H1 (cell line): Measurements from ENCODE around the gene TMEM121B.

Experiments used
- CTCF ChIP-seq, 3 experiments: IDR thresholded peaks; 1 replicate in 2 of 3; 2 replicates in 1 of 3; pipeline versions ENCODE4 v1.5.1 to v1.6.1; 2011; ENCODE audit warnings: low read length in 3 of 3, mild to moderate bottlenecking in 3 of 3, inconsistent platforms in 2 of 3, low read depth in 1 of 3, moderate library complexity in 1 of 3; ENCODE audit not compliant: insufficient read depth in 1 of 3; ENCODE audit errors: control extremely low read depth in 1 of 3
- SP1 ChIP-seq: IDR thresholded peaks from 2 replicates; pipeline ENCODE4 v1.6.1; 2011; ENCODE audit warnings: low read depth, low read length
- SUZ12 ChIP-seq: fragments of 200-600 bp; sonication (generic); IDR thresholded peaks from 2 replicates; pipeline ENCODE4 v1.6.1; 2012; ENCODE audit warnings: mild to moderate bottlenecking, inconsistent platforms, low read length, moderate library complexity, mixed read lengths

GRCh38 chr22:17149076-17149815, 28.1 kb upstream of the TMEM121B start:
- TF ChIP-seq SUZ12, result no peak
- TF ChIP-seq SP1, result no peak
- no peak for TF ChIP-seq CTCF (IDR thresholded peaks at IDR 0.05; ENCODE audit: control extremely low read depth in 1 of 3, insufficient read depth in 1 of 3, low read depth in 1 of 3, low read length in 3 of 3)
